ENCODE data around the gene WNT4.

Gene WNT4

GRCh38 chr1:22128392-22128791 lies 14.5 kb downstream of the WNT4 start:
- no peak for DNase-seq

GRCh38 chr1:22127731-22128130 lies 15.2 kb downstream of the WNT4 start:
- no peak for DNase-seq

GRCh38 chr1:22127248-22127647 lies 15.6 kb downstream of the WNT4 start:
- DNase-seq, result no peak

- no peak for DNase-seq
Observed at GRCh38 chr1:22126531-22126930, 16.4 kb downstream of the WNT4 start.

GRCh38 chr1:22124592-22125229 lies 18.2 kb downstream of the WNT4 start:
- no peak for DNase-seq

GRCh38 chr1:22123901-22124404 lies 18.9 kb downstream of the WNT4 start:
- DNase-seq, result no peak

- DNase-seq, result no peak
Observed at GRCh38 chr1:22123071-22123390, 19.9 kb downstream of the WNT4 start.

- no peak for DNase-seq
Observed at GRCh38 chr1:22122273-22123070, 20.4 kb downstream of the WNT4 start.

GRCh38 chr1:22121421-22121911 lies 21.4 kb downstream of the WNT4 start:
- no peak for DNase-seq

GRCh38 chr1:22120469-22120790 lies 22.5 kb downstream of the WNT4 start:
- DNase-seq, result no peak

- DNase-seq, result no peak
Observed at GRCh38 chr1:22119626-22120468, 23.1 kb downstream of the WNT4 start.

- no peak for DNase-seq
Observed at GRCh38 chr1:22118291-22118992, 24.5 kb downstream of the WNT4 start.

GRCh38 chr1:22117851-22118250 lies 25.0 kb downstream of the WNT4 start:
- no peak for DNase-seq

GRCh38 chr1:22117238-22117637 lies 25.7 kb downstream of the WNT4 start:
- DNase-seq, result no peak

GRCh38 chr1:22115286-22115685 lies 27.6 kb downstream of the WNT4 start:
- DNase-seq, result no peak

GRCh38 chr1:22114083-22115012 lies 28.5 kb downstream of the WNT4 start:
- DNase-seq, result no peak

GRCh38 chr1:22112554-22112953 lies 30.3 kb downstream of the WNT4 start:
- no peak for DNase-seq

- DNase-seq, result no peak
Observed at GRCh38 chr1:22111620-22112019, 31.3 kb downstream of the WNT4 start.

GRCh38 chr1:22111115-22111514 lies 31.8 kb downstream of the WNT4 start:
- no peak for DNase-seq

- no peak for DNase-seq
Observed at GRCh38 chr1:22110016-22110415, 32.9 kb downstream of the WNT4 start.

GRCh38 chr1:22108339-22109105 lies 34.4 kb downstream of the WNT4 start:
- no peak for DNase-seq
